ENCODE measurements around the gene MEGF11.

Gene MEGF11

DNA sequence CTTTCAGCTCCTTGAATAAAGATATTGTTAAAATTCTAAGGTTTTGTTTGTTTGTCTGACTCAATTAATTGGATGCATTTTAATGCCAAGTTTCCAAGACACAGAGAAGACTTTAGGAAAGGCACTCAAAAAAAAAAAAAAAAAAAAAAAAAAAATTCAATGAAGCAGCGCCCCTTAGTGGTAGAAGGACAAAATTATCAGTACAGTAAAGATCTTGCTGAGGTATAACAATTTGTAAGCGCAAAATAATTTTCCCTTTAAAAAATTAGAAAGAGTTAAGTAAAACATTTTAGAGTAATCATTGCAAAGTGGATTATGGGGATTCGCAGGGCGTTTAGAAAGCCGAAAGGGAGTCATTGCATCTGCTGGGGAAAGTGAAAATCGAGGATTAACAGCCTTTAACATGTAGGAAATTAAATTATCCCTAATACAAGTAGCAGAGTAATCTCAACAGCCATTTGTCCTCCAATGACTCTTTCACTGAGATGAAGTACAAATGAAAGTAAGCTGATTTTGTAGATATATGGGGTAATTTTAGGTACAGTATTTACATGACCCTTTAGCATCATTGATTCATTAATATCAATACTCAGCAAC lies 34.0 kb upstream of the MEGF11 start:
- Histone ChIP-seq H3K27me3 (ENCODE audit: insufficient read depth, poor library complexity, severe bottlenecking) (no peaks in the 10 kb centered on the region), H3K27ac (ENCODE audit: poor library complexity, severe bottlenecking) (no peak overlapping the region), H3K4me3 (ENCODE audit: severe bottlenecking) (no peak overlapping the region), H3K36me3 (ENCODE audit: low read depth) (no peaks in the 10 kb centered on the region), H3K4me1 (ENCODE audit: insufficient read depth, poor library complexity, severe bottlenecking) (no peaks in the 10 kb centered on the region), H3K9me3 (ENCODE audit: severe bottlenecking) (no peaks in the 10 kb centered on the region)
- DNase-seq (ENCODE audit: low spot score) (no peak), ATAC-seq (ENCODE audit: low read depth) (no peak)
- TF ChIP-seq, protein P1, sequence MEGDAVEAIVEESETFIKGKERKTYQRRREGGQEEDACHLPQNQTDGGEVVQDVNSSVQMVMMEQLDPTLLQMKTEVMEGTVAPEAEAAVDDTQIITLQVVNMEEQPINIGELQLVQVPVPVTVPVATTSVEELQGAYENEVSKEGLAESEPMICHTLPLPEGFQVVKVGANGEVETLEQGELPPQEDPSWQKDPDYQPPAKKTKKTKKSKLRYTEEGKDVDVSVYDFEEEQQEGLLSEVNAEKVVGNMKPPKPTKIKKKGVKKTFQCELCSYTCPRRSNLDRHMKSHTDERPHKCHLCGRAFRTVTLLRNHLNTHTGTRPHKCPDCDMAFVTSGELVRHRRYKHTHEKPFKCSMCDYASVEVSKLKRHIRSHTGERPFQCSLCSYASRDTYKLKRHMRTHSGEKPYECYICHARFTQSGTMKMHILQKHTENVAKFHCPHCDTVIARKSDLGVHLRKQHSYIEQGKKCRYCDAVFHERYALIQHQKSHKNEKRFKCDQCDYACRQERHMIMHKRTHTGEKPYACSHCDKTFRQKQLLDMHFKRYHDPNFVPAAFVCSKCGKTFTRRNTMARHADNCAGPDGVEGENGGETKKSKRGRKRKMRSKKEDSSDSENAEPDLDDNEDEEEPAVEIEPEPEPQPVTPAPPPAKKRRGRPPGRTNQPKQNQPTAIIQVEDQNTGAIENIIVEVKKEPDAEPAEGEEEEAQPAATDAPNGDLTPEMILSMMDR (IDR thresholded peaks at IDR 0.05; ENCODE audit: poor library complexity, severe bottlenecking) = peak; percentile 97

DNA sequence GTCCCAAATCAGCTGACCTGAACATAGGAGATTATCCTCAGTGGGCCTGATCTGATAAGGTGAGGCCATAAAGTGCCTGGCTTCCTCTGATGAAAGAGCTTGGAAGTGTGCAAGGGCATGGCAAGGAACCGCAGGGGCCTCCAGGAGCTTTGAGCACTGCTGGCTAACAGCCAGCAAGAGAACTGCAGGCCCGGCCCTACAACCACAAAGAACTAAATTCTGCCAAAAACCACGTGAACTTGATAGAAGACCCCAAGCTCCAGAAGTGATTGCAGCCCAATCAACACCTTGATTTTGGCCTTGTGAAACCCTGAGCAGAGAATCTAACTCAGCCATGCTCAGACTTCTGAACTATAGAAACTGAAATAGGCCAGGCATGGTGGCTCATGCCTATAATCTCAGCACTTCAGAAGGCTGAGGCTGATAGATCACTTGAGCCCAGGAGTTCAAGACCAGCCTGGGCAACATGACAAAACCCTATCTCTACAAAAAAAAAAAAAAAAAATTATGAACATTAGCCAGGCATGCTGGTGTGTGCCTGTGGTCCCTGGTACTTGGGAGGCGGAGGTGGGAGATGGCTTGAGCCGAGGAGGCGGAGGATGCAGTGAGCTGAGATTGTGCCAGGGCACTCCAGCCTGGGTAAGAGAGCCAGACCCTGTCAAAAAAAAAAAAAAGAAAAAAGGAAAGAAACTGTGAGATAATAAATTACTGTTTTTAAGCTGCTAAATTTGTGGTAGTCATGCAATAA lies 32.2 kb upstream of the MEGF11 start:
- Histone ChIP-seq H3K4me3 (ENCODE audit: severe bottlenecking) (no peak overlapping the region), H3K27me3 (ENCODE audit: insufficient read depth, poor library complexity, severe bottlenecking) (no peaks in the 10 kb centered on the region), H3K4me1 (ENCODE audit: insufficient read depth, poor library complexity, severe bottlenecking) (no peaks in the 10 kb centered on the region), H3K27ac (ENCODE audit: poor library complexity, severe bottlenecking) (no peak overlapping the region), H3K36me3 (ENCODE audit: low read depth) (no peaks in the 10 kb centered on the region), H3K9me3 (ENCODE audit: severe bottlenecking) (no peaks in the 10 kb centered on the region)
- no peak for DNase-seq (ENCODE audit: low spot score)
- TF ChIP-seq, protein P1 (IDR thresholded peaks at IDR 0.05; ENCODE audit: poor library complexity, severe bottlenecking) = no peak
- ATAC-seq (ENCODE audit: low read depth) = no peak

DNA sequence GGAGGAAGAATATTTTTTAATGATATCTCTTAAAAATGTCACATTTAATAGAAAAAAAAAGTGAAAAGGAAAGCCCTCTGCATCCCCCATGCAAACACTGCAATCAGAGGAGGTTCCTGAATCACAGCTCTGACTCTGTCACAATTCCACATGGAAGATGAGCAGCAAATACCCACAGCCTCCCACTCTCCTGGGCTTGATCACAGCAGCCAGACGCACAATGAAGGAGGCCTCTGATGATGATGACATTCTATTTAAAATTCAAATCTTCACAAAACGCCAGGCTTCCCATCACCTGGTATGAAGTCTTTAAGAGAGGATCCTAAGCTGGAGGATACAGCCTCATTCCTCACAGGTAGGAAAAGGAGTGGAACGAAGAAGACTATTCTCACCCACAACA lies 30.7 kb upstream of the MEGF11 start:
- ATAC-seq (ENCODE audit: low read depth) (no peak), DNase-seq (ENCODE audit: low spot score) (no peak)
- Histone ChIP-seq H3K36me3 (ENCODE audit: low read depth) (no peaks in the 10 kb centered on the region), H3K4me3 (ENCODE audit: severe bottlenecking) (no peak overlapping the region), H3K27me3 (ENCODE audit: insufficient read depth, poor library complexity, severe bottlenecking) (no peaks in the 10 kb centered on the region), H3K9me3 (ENCODE audit: severe bottlenecking) (no peaks in the 10 kb centered on the region), H3K4me1 (ENCODE audit: insufficient read depth, poor library complexity, severe bottlenecking) (no peaks in the 10 kb centered on the region), H3K27ac (ENCODE audit: poor library complexity, severe bottlenecking) (no peak overlapping the region)
- TF ChIP-seq, protein P1 (IDR thresholded peaks at IDR 0.05; ENCODE audit: poor library complexity, severe bottlenecking) = no peak

DNA sequence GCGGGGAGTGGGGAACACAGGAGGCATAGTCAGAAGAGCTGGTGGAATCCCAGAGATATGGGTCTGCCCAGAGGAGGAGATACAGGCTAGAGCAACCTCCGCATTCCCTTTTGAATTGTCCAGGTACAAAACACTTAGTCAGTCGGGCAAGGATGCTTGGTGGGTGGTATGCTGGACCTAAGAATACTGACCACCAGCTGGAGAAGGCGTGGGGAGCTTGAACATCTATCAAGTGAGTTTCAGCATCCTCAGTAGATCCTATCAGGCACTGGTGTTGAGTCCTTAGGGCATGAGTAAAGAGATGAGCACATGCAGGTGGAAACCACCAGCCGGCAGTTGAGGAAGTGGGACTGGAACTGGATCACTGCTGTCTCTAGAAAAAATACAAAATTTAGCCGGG lies 25.1 kb upstream of the MEGF11 start:
- no peak for ATAC-seq (ENCODE audit: low read depth)
- no peak overlapping the region for H3K4me3 ChIP-seq (ENCODE audit: severe bottlenecking)
- H3K4me1 ChIP-seq (ENCODE audit: insufficient read depth, poor library complexity, severe bottlenecking) = no peaks in the 10 kb centered on the region
- H3K36me3 ChIP-seq (ENCODE audit: low read depth) = no peaks in the 10 kb centered on the region
- DNase-seq (ENCODE audit: low spot score) = no peak
- H3K27ac ChIP-seq (ENCODE audit: poor library complexity, severe bottlenecking) = no peak overlapping the region
- H3K27me3 ChIP-seq (ENCODE audit: insufficient read depth, poor library complexity, severe bottlenecking) = no peaks in the 10 kb centered on the region
- no peaks in the 10 kb centered on the region for H3K9me3 ChIP-seq (ENCODE audit: severe bottlenecking)
- TF ChIP-seq, protein P1 (IDR thresholded peaks at IDR 0.05; ENCODE audit: poor library complexity, severe bottlenecking) = no peak

DNA sequence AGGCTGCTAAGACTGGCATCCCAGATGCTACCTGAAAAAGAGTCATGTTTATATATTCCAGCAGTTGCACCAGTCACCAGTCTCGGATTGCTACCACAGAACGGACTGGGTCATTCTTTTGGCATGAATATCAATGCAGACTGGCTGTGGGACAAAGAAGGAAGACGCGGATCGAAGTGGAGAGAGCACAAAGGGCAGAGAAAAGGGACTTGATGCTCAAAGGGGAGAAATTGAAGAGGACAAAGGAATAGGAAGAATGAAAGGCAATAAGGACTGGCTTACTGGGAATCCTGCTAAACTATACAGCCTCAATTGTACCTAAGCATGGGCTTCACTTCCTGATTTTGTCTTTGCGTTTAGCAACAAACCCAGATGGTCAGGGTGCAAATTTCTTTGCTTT lies 24.5 kb upstream of the MEGF11 start:
- no peak overlapping the region for H3K4me3 ChIP-seq (ENCODE audit: severe bottlenecking)
- H3K9me3 ChIP-seq (ENCODE audit: severe bottlenecking) = no peaks in the 10 kb centered on the region
- no peaks in the 10 kb centered on the region for H3K4me1 ChIP-seq (ENCODE audit: insufficient read depth, poor library complexity, severe bottlenecking)
- H3K27ac ChIP-seq (ENCODE audit: poor library complexity, severe bottlenecking) = no peak overlapping the region
- H3K36me3 ChIP-seq (ENCODE audit: low read depth) = no peaks in the 10 kb centered on the region
- ATAC-seq (ENCODE audit: low read depth) (no peak), DNase-seq (ENCODE audit: low spot score) (no peak)
- H3K27me3 ChIP-seq (ENCODE audit: insufficient read depth, poor library complexity, severe bottlenecking) = no peaks in the 10 kb centered on the region
- TF ChIP-seq, protein P1 (IDR thresholded peaks at IDR 0.05; ENCODE audit: poor library complexity, severe bottlenecking) = no peak

Data from RWPE2 (cell line).